Osteocyte (in vitro differentiated cells): ENCODE measurements around the gene NHERF2. TPM values are rescaled to one million over a fixed set of nuclear protein-coding genes. Genes with fewer than 3 reads are reported as not detected.

Experiments
- DNase-seq: peaks from one replicate; pipeline ENCODE4 v3.0.0; 2021; ENCODE audit warnings: mixed read lengths; ENCODE audit not compliant: unreplicated experiment; ENCODE audit errors: extremely low spot score
- H3K27ac Mint-ChIP-seq: one replicate; pipeline ENCODE4 v1.8.0; 2021; ENCODE audit warnings: mild to moderate bottlenecking, mixed read lengths; ENCODE audit not compliant: unreplicated experiment
- H3K27me3 Mint-ChIP-seq: one replicate; pipeline ENCODE4 v1.8.0; 2021; ENCODE audit warnings: mixed read lengths; ENCODE audit not compliant: unreplicated experiment
- H3K36me3 Mint-ChIP-seq: one replicate; pipeline ENCODE4 v1.8.0; 2021; ENCODE audit warnings: mixed read lengths; ENCODE audit not compliant: unreplicated experiment
- H3K4me1 Mint-ChIP-seq: one replicate; pipeline ENCODE4 v1.8.0; 2021; ENCODE audit warnings: mixed read lengths; ENCODE audit not compliant: unreplicated experiment
- H3K4me3 Mint-ChIP-seq: one replicate; pipeline ENCODE4 v1.8.0; 2021; ENCODE audit warnings: mild to moderate bottlenecking, moderate library complexity, mixed read lengths; ENCODE audit not compliant: unreplicated experiment
- H3K9me3 Mint-ChIP-seq: one replicate; pipeline ENCODE4 v1.8.0; 2021; ENCODE audit warnings: mixed read lengths; ENCODE audit not compliant: unreplicated experiment
- CTCF ChIP-seq: fragments of 200-600 bp; sonication (generic); IDR thresholded peaks from 2 replicates; pipeline ENCODE4 v1.5.0; 2021; ENCODE audit warnings: antibody characterized with exemption, mild to moderate bottlenecking, moderate library complexity
- total RNA-seq: library from RNA; stranded (reverse); gene quantifications from 2 replicates; pipeline ENCODE4 v1.2.1, GENCODE V29; 2021

The NHERF2 gene
- total RNA-seq, 1 donor from 2014 or later = 146 TPM

GRCh38 chr16:1991588-1991947 is 35.1 kb upstream of the NHERF2 start:
- TF ChIP-seq CTCF = no peak
- H3K36me3 Mint-ChIP-seq = peaks cover 8% of the 10 kb centered on the region
- no peak overlapping the region for H3K27ac Mint-ChIP-seq
- H3K4me3 Mint-ChIP-seq = peak overlapping the region; percentile 26
- peaks cover 10% of the 10 kb centered on the region for H3K27me3 Mint-ChIP-seq
- no peaks in the 10 kb centered on the region for H3K9me3 Mint-ChIP-seq
- H3K4me1 Mint-ChIP-seq = peaks cover 6% of the 10 kb centered on the region
- DNase-seq = no peak

GRCh38 chr16:1991948-1992703 is 34.6 kb upstream of the NHERF2 start:
- H3K27ac Mint-ChIP-seq = no peak overlapping the region
- peak overlapping the region; percentile 50 for H3K4me3 Mint-ChIP-seq
- no peaks in the 10 kb centered on the region for H3K9me3 Mint-ChIP-seq
- TF ChIP-seq CTCF = no peak
- H3K4me1 Mint-ChIP-seq = peaks cover 6% of the 10 kb centered on the region
- peak; percentile 95 for DNase-seq
- H3K27me3 Mint-ChIP-seq = peaks cover 10% of the 10 kb centered on the region
- peaks cover 3% of the 10 kb centered on the region for H3K36me3 Mint-ChIP-seq

GRCh38 chr16:1992704-1993317 is 33.9 kb upstream of the NHERF2 start:
- Mint-ChIP-seq H3K27me3 (peaks cover 10% of the 10 kb centered on the region), H3K27ac (no peak overlapping the region), H3K9me3 (no peaks in the 10 kb centered on the region), H3K4me1 (peaks cover 6% of the 10 kb centered on the region), H3K36me3 (peaks cover 6% of the 10 kb centered on the region), H3K4me3 (no peak overlapping the region)
- TF ChIP-seq CTCF = no peak
- no peak for DNase-seq

- no peaks in the 10 kb centered on the region for H3K9me3 Mint-ChIP-seq
- peaks cover 7% of the 10 kb centered on the region for H3K27me3 Mint-ChIP-seq
- no peak for TF ChIP-seq CTCF
- H3K4me3 Mint-ChIP-seq = no peak overlapping the region
- no peak overlapping the region for H3K27ac Mint-ChIP-seq
- H3K36me3 Mint-ChIP-seq = peaks cover 9% of the 10 kb centered on the region
- H3K4me1 Mint-ChIP-seq = peaks cover 6% of the 10 kb centered on the region
- DNase-seq = no peak
Observed at GRCh38 chr16:1993731-1994131, 33.0 kb upstream of the NHERF2 start.

GRCh38 chr16:1997494-1998359 is 29.0 kb upstream of the NHERF2 start:
- no peak overlapping the region for H3K27ac Mint-ChIP-seq
- no peak overlapping the region for H3K4me3 Mint-ChIP-seq
- no peak for TF ChIP-seq CTCF
- H3K36me3 Mint-ChIP-seq = peaks cover 18% of the 10 kb centered on the region
- no peak for DNase-seq
- no peaks in the 10 kb centered on the region for H3K27me3 Mint-ChIP-seq
- no peaks in the 10 kb centered on the region for H3K9me3 Mint-ChIP-seq
- H3K4me1 Mint-ChIP-seq = no peaks in the 10 kb centered on the region
